Prostate gland (tissue), 2 donors: ENCODE measurements around the gene AKAP13. TPM values are rescaled to one million over a fixed set of nuclear protein-coding genes. Genes with fewer than 3 reads are reported as not detected.
"Not testable (repeated sequence)": the region's sequence is repeated elsewhere in the genome, so short reads cannot be mapped to it uniquely, and the experiment has no call there.

Source experiments
- DNase-seq: peaks from one replicate; pipeline ENCODE4 v3.0.0-alpha.2; 2019; ENCODE audit warnings: low spot score
- H3K27ac ChIP-seq, 2 donors: fragments of 200-600 bp; sonication (generic); 2 replicates each; pipeline ENCODE4 v1.5.1; 2017 to 2019
- H3K27me3 ChIP-seq: fragments of 200-600 bp; sonication (generic); replicated peaks from 2 replicates; pipeline ENCODE4 v1.5.1; 2019; ENCODE audit not compliant: insufficient read depth
- H3K36me3 ChIP-seq, 2 donors: fragments of 200-600 bp; sonication (generic); 1 replicate in 1 of 2; 2 replicates in 1 of 2; pipeline versions ENCODE4 v1.5.1 to v1.8.1; 2017 to 2019
- H3K4me1 ChIP-seq: fragments of 200-600 bp; sonication (generic); replicated peaks from 2 replicates; pipeline ENCODE4 v1.5.1; 2019
- H3K4me3 ChIP-seq, 2 donors: fragments of 200-600 bp; sonication (generic); 2 replicates each; pipeline ENCODE4 v1.5.1; 2017 to 2019
- H3K9me3 ChIP-seq: fragments of 200-600 bp; sonication (generic); 2 replicates; pipeline ENCODE4 v1.5.1; 2017
- POLR2A ChIP-seq: fragments of 450-650 bp; IDR thresholded peaks from one replicate; pipeline ENCODE4 v1.6.1; 2016; ENCODE audit warnings: antibody characterized with exemption, mild to moderate bottlenecking
- POLR2AphosphoS5 ChIP-seq: sonication (generic); formaldehyde crosslinking; IDR thresholded peaks from one replicate; pipeline ENCODE4 v1.6.1; 2017; ENCODE audit warnings: antibody characterized with exemption
- WGBS: methylation state at CpG from one replicate; pipeline ENCODE4 v1.1.5; 2018; 5-methylcytosine and 5-hydroxymethylcytosine counted together
- intact Hi-C: fragments of 100-400 bp; cut with DNase I; formaldehyde crosslinking; loops from one replicate; pipeline ENCODE4 v1.14.2; 2022
- total RNA-seq, 2 donors: library from RNA; depleted of rRNA; stranded (reverse); fragments of >200 nt; gene quantifications; one replicate each; pipeline ENCODE4 v1.1.0, GENCODE V29; 2016
- TF ChIP-seq, protein P1 (sequence below), 4 experiments: fragments of 200-600 bp in 2 of 4; fragments of 450-650 bp in 2 of 4; sonication (generic) in 2 of 4; IDR thresholded peaks; 1 replicate in 3 of 4; 2 replicates in 1 of 4; pipeline ENCODE4 v1.5.1; 2016 to 2019; ENCODE audit warnings: antibody characterized with exemption in 4 of 4, mild to moderate bottlenecking in 2 of 4, moderate library complexity in 2 of 4

Gene AKAP13
- total RNA-seq, 2 donors from 2014 or later = 102 to 195 TPM

DNA sequence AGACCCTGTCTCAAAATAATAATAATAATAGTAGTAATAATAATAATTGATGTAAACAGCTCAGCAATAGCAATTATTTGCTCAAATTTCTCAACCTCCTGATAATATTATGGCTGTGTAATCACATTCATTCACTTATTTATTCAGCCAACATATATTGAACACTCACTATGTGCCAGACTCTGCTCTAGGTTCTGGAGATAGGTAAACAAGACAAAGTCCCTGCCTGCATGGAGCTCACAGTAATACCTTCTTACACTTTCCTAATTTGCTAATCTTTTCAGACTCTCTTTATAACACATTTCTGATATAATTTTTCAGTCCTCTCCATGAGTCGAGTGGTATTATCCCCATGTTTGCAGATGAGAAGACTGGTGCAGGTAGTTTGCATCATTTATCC, 276.7 kb downstream of the AKAP13 start:
- intact Hi-C loops = no loop called here
- H3K4me1 ChIP-seq = no peaks in the 10 kb centered on the region
- no peaks in the 10 kb centered on the region for H3K36me3 ChIP-seq
- no peak overlapping the region for H3K4me3 ChIP-seq
- no peaks in the 10 kb centered on the region for H3K27me3 ChIP-seq
- H3K9me3 ChIP-seq = no peaks in the 10 kb centered on the region
- H3K27ac ChIP-seq = no peak overlapping the region
- no peak for TF ChIP-seq POLR2AphosphoS5
- TF ChIP-seq POLR2A = no peak
- TF ChIP-seq, protein P1, sequence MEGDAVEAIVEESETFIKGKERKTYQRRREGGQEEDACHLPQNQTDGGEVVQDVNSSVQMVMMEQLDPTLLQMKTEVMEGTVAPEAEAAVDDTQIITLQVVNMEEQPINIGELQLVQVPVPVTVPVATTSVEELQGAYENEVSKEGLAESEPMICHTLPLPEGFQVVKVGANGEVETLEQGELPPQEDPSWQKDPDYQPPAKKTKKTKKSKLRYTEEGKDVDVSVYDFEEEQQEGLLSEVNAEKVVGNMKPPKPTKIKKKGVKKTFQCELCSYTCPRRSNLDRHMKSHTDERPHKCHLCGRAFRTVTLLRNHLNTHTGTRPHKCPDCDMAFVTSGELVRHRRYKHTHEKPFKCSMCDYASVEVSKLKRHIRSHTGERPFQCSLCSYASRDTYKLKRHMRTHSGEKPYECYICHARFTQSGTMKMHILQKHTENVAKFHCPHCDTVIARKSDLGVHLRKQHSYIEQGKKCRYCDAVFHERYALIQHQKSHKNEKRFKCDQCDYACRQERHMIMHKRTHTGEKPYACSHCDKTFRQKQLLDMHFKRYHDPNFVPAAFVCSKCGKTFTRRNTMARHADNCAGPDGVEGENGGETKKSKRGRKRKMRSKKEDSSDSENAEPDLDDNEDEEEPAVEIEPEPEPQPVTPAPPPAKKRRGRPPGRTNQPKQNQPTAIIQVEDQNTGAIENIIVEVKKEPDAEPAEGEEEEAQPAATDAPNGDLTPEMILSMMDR (IDR thresholded peaks at IDR 0.05) = no peak
- DNase-seq = no peak
- WGBS = 0% methylated on average over 1 of the region's 1 CpG

DNA sequence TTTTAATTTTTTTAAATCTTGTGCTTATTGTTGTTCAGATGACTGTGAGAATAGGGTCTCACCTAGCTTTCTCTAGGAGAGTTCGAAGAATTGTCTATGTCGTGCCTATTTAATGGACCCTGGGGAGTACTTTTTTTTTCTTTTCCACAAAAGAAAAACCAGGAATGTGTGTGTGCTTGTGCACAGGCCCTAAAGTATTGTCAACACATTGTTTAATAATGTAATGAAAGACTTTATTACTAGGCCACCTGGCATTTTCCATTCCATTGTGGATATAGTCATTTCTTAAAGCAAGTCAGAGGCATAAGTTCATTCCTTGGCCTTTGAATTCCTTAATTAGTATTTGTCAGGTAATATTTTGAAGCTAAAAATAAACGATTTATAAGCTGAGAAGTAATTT, 278.4 kb downstream of the AKAP13 start:
- no peaks in the 10 kb centered on the region for H3K36me3 ChIP-seq
- no peaks in the 10 kb centered on the region for H3K9me3 ChIP-seq
- no peak for DNase-seq
- no peaks in the 10 kb centered on the region for H3K4me1 ChIP-seq
- TF ChIP-seq POLR2AphosphoS5 (no peak), POLR2A (no peak)
- TF ChIP-seq, protein P1 (IDR thresholded peaks at IDR 0.05) = no peak
- WGBS = 54% methylated on average over 3 of the region's 3 CpGs
- no peaks in the 10 kb centered on the region for H3K27me3 ChIP-seq
- no peak overlapping the region for H3K4me3 ChIP-seq
- no peak overlapping the region for H3K27ac ChIP-seq
- intact Hi-C loops = no loop called here

DNA sequence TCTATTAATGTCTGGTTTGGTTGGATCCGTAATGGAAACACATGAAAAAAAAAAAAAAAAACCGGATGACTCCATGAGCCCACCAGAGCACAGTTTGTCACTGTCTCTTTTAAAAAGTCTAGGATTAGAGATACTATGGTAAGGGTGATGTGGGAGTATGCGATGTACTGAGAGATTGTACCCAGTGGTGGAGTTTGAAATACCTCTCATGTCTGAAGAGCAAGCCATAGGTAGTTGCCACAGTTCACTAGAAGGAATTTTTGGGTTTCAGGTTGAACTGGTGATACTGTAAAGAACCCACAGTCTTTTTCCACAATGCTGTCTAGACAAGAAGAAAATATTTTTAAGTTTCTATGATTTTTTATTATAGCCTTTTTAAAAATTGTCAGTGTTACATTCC, 281.5 kb downstream of the AKAP13 start:
- no peak overlapping the region for H3K27ac ChIP-seq
- H3K36me3 ChIP-seq = no peaks in the 10 kb centered on the region
- DNase-seq = no peak
- 80% methylated on average over 3 of the region's 3 CpGs for WGBS
- H3K9me3 ChIP-seq = no peaks in the 10 kb centered on the region
- TF ChIP-seq, protein P1 (IDR thresholded peaks at IDR 0.05) = no peak
- TF ChIP-seq POLR2AphosphoS5 (no peak), POLR2A (no peak)
- H3K4me1 ChIP-seq = no peaks in the 10 kb centered on the region
- H3K4me3 ChIP-seq = no peak overlapping the region
- no peaks in the 10 kb centered on the region for H3K27me3 ChIP-seq
- intact Hi-C loops = no loop called here

DNA sequence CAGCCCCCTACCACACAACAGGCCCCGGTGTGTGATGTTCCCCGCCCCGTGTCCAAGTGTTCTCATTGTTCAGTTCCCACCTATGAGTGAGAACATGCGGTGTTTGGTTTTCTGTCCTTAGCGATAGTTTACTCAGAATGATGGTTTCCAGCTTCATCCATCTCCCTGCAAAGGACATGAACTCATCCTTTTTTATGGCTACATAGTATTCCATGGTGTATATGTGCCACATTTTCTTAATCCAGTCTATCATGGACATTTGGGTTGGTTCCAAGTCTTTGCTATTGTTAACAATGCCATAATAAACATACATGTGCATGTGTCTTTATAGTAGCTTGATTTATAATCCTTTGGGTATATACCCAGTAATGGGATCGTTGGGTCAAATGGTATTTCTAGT, 285.3 kb downstream of the AKAP13 start:
- H3K4me1 ChIP-seq, H3K27me3 ChIP-seq, H3K9me3 ChIP-seq, H3K27ac ChIP-seq, intact Hi-C loops, DNase-seq, H3K4me3 ChIP-seq, H3K36me3 ChIP-seq: not testable (repeated sequence)
- WGBS = 97% methylated on average over 6 of the region's 6 CpGs

DNA sequence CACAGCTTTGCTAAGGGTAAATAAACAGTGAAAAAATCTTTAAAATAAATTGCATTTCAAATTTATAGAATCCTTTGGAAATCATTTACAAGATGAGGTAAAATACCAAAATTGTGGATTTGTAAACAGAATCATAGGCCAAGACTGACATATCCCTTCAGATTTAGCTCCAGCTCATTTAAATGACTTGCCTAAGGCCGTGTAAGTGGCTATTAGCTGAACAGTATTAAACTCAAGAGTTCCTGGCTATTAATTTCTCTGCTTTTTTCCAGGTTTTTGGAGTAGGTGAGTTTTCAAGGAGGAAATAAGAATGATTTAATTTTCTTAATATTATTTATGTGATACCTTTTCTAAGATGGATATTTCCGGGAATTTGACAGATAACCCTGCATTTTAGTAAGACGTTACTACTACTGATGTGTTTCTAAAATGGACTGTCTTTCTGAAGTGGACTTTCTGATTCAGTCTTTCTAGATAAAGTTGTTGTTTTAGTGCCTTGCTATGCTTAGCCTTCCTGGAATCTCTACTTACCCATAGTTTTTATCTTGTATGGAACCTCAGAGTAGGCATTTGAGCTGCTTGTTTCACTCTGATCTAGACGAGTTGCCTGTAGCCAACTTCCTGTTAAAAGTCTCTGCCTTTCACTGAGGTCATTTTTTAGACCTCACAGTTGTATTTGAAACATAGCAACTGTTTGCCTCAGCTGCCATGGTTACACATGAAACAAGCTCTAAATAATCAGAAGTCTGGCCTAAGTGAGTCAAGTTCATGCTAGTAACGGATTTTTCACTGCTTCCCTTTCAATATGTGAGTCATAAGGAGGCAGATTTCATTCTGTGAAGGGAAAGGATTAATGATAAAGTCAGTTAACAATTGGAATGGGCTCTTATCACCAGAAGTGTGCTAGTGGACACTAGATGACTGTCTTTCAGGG, 287.4 kb downstream of the AKAP13 start:
- WGBS = 34% methylated on average over 5 of the region's 5 CpGs
- TF ChIP-seq POLR2A = no peak
- peak; percentile 21 for TF ChIP-seq POLR2AphosphoS5
- H3K9me3 ChIP-seq = no peaks in the 10 kb centered on the region
- no peaks in the 10 kb centered on the region for H3K4me1 ChIP-seq
- no peaks in the 10 kb centered on the region for H3K27me3 ChIP-seq
- no peaks in the 10 kb centered on the region for H3K36me3 ChIP-seq
- intact Hi-C loops = no loop called here
- no peak overlapping the region for H3K4me3 ChIP-seq
- DNase-seq = no peak
- H3K27ac ChIP-seq = peak overlapping the region; percentile 28 to 46

DNA sequence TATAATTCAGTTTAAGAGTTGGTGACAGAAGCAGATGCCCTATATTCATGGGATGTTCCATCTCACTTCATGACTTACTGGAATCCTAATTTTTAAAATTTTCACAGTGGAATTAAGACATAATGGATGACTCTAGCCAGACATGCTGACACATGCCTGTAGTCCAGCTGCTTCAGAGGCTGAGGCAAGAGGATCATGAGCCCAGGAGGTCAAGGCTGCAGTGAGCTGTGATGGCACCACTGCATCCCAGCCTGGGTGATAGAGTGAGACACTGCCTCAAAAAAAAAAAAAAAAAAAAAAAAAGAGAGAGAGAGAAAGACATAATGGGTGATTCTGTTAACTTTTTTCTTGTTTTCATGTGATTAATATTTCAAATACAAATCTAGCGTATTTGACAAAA, 290.8 kb downstream of the AKAP13 start:
- intact Hi-C loops = no loop called here
- H3K27ac ChIP-seq = no peak overlapping the region
- no peaks in the 10 kb centered on the region for H3K4me1 ChIP-seq
- H3K9me3 ChIP-seq = no peaks in the 10 kb centered on the region
- TF ChIP-seq POLR2AphosphoS5 (no peak), POLR2A (no peak)
- TF ChIP-seq, protein P1 (IDR thresholded peaks at IDR 0.05) = no peak
- 88% methylated on average over 1 of the region's 1 CpG for WGBS
- no peak overlapping the region for H3K4me3 ChIP-seq
- no peaks in the 10 kb centered on the region for H3K27me3 ChIP-seq
- no peaks in the 10 kb centered on the region for H3K36me3 ChIP-seq
- no peak for DNase-seq
